Chondrocyte (in vitro differentiated cells): ENCODE measurements around the gene DLX6. TPM values are rescaled to one million over a fixed set of nuclear protein-coding genes. Genes with fewer than 3 reads are reported as not detected.

Experiments
- DNase-seq: peaks from one replicate; pipeline ENCODE4 v3.0.0; 2021; ENCODE audit warnings: mixed read lengths, low spot score
- H3K27ac Mint-ChIP-seq: one replicate; pipeline ENCODE4 v1.8.0; 2021; ENCODE audit warnings: mild to moderate bottlenecking, moderate library complexity, mixed read lengths; ENCODE audit not compliant: unreplicated experiment
- H3K27me3 Mint-ChIP-seq: 2 replicates; pipeline ENCODE4 v1.8.0; 2021; ENCODE audit warnings: low read depth, mixed read lengths
- H3K36me3 Mint-ChIP-seq: 2 replicates; pipeline ENCODE4 v1.8.0; 2021; ENCODE audit warnings: low read depth, mixed read lengths
- H3K4me1 Mint-ChIP-seq: 2 replicates; pipeline ENCODE4 v1.8.0; 2021; ENCODE audit warnings: low read depth, mild to moderate bottlenecking, mixed read lengths
- H3K4me3 Mint-ChIP-seq: one replicate; pipeline ENCODE4 v1.8.0; 2021; ENCODE audit warnings: mild to moderate bottlenecking, moderate library complexity, mixed read lengths; ENCODE audit not compliant: unreplicated experiment
- H3K9me3 Mint-ChIP-seq: 2 replicates; pipeline ENCODE4 v1.8.0; 2021; ENCODE audit warnings: low read depth, mixed read lengths
- total RNA-seq: library from RNA; stranded (reverse); gene quantifications from 3 replicates; pipeline ENCODE4 v1.2.1, GENCODE V29; 2021
- TF ChIP-seq, protein P1 (sequence below): fragments of 200-600 bp; sonication (generic); IDR thresholded peaks from 2 replicates; pipeline ENCODE4 v1.5.0; 2021; ENCODE audit warnings: antibody characterized with exemption, mild to moderate bottlenecking, moderate library complexity

The DLX6 gene
- total RNA-seq, 1 donor from 2014 or later, result not detected

DNA sequence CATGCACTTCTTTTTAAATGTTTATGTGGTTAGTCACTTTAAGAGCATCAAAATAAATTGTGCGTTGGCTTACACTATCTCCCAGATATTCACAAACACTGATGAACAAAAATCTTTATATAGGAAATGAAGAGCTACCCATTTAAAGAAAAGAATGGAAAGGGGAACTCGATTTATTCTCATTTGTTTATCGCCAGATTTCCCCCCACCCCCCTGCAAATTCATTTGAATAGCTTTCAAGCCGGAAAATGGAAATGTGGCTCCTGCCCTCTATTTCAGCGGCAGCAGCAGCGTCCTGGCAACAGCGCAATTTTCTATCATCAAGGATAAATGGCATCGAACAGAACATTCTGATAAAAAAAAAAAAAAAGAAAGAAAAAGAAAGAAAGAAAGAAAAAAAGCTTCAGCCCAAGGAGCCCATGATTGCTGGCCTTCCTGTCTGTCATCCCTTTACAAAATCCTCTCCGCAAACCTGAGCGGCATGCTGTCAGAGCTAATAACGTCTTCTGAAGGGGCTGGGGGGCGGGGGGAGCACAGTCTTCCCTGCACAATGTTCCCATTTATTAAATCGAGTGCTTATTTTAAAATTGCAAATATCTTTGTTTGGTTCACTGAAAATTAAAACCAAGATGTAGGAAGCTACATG, 13.7 kb upstream of the DLX6 start:
- Mint-ChIP-seq H3K9me3 (no peaks in the 10 kb centered on the region), H3K4me3 (no peak overlapping the region), H3K27ac (no peak overlapping the region), H3K4me1 (peaks cover 5% of the 10 kb centered on the region), H3K36me3 (peaks cover 6% of the 10 kb centered on the region), H3K27me3 (peaks cover 83% of the 10 kb centered on the region)
- no peak for DNase-seq
- TF ChIP-seq, protein P1, sequence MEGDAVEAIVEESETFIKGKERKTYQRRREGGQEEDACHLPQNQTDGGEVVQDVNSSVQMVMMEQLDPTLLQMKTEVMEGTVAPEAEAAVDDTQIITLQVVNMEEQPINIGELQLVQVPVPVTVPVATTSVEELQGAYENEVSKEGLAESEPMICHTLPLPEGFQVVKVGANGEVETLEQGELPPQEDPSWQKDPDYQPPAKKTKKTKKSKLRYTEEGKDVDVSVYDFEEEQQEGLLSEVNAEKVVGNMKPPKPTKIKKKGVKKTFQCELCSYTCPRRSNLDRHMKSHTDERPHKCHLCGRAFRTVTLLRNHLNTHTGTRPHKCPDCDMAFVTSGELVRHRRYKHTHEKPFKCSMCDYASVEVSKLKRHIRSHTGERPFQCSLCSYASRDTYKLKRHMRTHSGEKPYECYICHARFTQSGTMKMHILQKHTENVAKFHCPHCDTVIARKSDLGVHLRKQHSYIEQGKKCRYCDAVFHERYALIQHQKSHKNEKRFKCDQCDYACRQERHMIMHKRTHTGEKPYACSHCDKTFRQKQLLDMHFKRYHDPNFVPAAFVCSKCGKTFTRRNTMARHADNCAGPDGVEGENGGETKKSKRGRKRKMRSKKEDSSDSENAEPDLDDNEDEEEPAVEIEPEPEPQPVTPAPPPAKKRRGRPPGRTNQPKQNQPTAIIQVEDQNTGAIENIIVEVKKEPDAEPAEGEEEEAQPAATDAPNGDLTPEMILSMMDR, result no peak

DNA sequence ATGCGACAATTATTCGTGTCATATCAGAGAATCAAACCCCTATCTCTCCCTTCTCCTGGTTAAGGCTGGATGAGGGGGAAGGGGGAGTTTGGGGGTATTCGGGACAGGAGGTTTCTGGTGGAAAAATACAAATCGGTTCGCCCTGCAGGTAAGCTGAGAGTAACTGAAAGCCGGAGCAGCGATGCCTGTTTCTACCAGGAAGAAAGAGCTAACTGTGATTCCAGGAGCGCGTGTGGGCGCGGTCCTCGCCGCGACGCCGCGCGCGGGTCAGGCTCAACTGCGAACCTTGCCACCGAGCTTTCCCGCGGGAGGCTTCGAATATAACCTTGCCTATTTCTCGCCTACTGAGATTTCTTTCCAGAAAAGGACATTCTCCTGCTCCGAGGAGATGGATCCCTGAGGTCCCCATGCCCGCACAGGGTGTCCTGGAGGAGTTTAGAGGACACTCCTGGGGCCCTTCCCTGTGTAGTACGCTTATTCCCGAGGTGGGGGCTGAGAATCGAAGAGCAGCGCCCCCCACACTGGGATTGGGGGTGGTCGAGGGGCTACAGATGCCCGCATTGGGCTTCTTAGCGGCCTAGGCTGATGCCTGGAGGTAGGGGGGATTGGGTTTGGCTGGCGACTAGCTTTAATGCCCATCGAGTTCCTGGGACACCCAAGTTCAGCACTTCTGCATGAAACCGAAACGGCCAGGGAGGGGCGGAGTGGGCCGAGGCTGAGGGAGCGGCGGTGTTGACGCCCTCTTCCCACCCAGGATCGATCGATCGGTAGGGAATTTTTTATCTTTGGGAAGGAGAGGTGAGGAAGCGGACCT, 13.0 kb upstream of the DLX6 start:
- no peak overlapping the region for H3K27ac Mint-ChIP-seq
- TF ChIP-seq, protein P1, result no peak
- H3K27me3 Mint-ChIP-seq, result peaks cover 84% of the 10 kb centered on the region
- H3K36me3 Mint-ChIP-seq, result peaks cover 6% of the 10 kb centered on the region
- H3K9me3 Mint-ChIP-seq, result no peaks in the 10 kb centered on the region
- no peak overlapping the region for H3K4me3 Mint-ChIP-seq
- no peak for DNase-seq
- peaks cover 9% of the 10 kb centered on the region for H3K4me1 Mint-ChIP-seq

DNA sequence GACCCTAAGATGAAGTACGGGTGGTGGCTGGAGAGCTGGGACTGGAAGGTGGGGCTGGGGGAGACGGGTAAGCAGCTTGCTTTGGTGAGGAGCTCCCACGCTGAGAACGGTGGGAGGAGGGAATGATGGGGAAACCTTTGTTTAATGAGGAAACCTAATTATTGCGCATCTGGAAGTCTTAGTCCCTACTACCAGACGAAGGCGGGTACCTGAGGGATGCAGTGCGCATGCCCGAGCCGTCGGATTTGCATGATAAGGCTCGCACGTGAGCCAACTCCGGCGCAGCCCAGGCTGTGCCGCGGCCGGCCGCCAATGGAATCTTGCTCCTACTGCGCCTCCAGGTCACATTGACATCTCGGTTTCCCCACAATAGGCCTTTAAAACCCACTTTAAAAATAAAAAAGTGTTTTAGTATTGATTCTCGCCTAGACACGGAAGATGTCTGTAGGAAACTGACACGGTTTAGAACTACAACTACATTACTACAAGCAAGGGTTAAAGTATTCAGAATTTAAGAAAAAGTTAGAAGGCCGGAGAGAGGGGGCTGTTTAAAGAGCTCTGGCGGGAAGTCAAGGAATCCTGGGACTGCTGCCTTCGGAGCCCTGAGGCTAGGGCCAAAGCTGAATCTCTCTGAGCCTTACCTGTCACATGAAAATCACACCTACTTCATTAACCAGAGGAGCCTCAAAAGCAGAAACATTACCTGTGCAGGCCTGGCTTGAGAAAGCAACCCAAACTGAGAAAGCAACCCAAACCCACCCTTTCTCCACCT, 12.1 kb upstream of the DLX6 start:
- DNase-seq, result no peak
- Mint-ChIP-seq H3K36me3 (peaks cover 6% of the 10 kb centered on the region), H3K4me1 (peaks cover 14% of the 10 kb centered on the region), H3K4me3 (no peak overlapping the region), H3K27ac (no peak overlapping the region), H3K27me3 (peaks cover 86% of the 10 kb centered on the region), H3K9me3 (no peaks in the 10 kb centered on the region)
- TF ChIP-seq, protein P1, result no peak

DNA sequence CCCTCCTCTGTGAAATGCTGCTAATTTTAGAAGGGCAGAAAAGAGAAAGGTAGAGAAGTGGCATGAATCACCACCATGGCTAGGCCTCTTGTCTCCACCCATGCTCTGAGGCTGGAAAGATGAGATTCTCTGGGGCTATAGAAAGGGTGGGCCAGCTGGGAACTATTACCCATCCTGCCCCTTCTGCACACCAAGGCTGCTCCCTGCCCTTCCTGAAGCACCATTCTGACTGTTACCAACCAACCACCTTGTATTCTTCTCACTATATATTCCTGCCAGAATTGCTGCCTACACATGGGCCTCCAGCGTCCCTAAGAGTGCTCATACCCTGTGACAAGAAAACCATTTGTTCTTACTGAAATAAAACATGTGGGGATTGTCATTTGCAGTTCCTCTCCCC, 11.4 kb upstream of the DLX6 start:
- no peak overlapping the region for H3K4me3 Mint-ChIP-seq
- no peak overlapping the region for H3K27ac Mint-ChIP-seq
- peaks cover 87% of the 10 kb centered on the region for H3K27me3 Mint-ChIP-seq
- DNase-seq, result no peak
- H3K4me1 Mint-ChIP-seq, result peaks cover 15% of the 10 kb centered on the region
- H3K36me3 Mint-ChIP-seq, result peaks cover 6% of the 10 kb centered on the region
- TF ChIP-seq, protein P1, result no peak
- no peaks in the 10 kb centered on the region for H3K9me3 Mint-ChIP-seq
